Occipital lobe (tissue), 2 donors: ENCODE data around the gene GNL2. TPM values are rescaled to one million over a fixed set of nuclear protein-coding genes. Genes with fewer than 3 reads are reported as not detected.
A peak's percentile ranks its signal among the peaks of the same experiment; 100 is the strongest.
"Not testable (repeated sequence)": the region's sequence is repeated elsewhere in the genome, so short reads cannot be mapped to it uniquely, and the experiment has no call there.

Experiments
- DNase-seq: peaks from one replicate; lab custom pipeline; 2025; lab: John Stamatoyannopoulos, UW
- total RNA-seq: library from RNA; depleted of rRNA; stranded (reverse); fragments of >200 nt; gene quantifications from one replicate; pipeline ENCODE4 v1.2.3, GENCODE V29; 2014

The GNL2 gene
- total RNA-seq, 1 donor from 2014 or later, result 45.7 TPM

DNA sequence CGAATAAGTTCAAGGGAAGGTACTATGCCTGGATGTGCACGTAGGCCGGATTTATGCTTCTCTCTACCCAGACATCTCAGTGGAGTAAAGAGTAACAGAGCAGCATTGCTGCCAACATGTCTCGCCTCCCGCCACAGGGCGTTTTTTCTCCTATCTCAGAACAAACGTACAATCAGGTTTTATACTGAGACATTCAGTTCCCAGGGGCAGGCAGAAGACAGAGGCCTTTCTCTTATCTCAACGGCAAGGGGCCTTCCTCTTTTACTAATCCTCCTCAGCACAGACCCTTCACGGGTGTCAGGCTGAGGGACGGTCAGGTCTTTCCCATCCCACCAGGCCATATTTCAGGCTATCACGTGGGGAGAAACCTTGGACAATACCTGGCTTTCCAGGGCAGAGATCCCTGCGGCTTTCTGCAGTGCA, 35.8 kb downstream of the GNL2 start:
- not testable (repeated sequence) for DNase-seq

DNA sequence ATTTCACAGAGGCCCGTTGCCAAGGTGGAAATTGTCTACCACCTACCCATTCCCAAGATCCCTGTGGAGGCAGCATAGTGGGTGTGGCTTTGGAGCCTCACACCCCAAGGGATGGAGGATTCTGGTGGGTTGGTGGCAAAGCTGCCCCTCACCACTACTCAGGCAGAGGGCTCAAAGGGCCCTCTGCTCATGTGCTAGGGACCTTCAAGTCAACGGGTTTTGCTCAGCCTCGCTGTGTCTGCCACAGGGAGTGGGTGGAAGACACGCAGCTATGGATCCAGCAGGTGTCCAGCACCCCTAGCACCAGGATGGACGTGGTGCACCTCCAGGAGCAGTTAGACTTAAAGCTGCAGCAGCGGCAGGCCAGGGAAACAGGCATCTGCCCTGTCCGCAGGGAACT, 36.7 kb downstream of the GNL2 start:
- no peak for DNase-seq

DNA sequence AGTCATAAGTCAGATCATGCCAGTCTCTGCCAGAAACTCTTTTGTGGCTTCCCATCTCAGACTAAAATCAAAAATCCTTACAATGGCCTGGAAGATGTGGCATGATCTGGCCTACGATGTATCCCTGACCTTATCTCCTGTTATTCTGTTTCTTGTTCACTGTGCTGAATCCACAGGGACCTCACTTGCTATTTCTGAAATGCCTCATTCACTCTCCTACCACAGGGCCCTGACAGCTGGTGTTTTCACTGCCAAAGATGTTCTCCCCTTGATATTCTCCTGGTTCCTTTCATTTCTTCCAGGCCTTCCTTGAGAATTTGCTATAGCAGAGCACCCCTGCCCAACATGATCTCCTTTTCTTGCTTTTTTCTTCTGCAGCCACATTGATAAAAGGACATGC, 37.3 kb downstream of the GNL2 start:
- no peak for DNase-seq

DNA sequence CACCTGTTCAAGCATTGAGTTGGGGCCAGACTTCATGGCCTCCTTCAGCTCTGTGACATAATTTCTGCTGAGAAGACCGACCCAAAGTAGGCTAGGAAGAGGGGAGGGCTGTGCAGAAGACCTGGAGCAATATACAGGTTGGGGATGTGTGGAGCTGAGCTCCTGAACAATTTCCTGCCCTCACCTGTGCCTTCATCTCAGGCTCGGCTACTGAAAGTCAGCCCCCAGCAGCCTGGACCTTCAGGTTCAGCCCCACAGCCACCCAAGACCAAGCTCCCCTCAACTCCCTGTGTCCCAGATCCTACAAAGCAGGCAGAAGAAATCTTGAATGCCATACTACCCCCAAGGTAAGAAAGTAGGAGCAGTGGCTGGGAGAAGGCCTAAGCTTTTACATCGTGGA, 38.3 kb downstream of the GNL2 start:
- no peak for DNase-seq

DNA sequence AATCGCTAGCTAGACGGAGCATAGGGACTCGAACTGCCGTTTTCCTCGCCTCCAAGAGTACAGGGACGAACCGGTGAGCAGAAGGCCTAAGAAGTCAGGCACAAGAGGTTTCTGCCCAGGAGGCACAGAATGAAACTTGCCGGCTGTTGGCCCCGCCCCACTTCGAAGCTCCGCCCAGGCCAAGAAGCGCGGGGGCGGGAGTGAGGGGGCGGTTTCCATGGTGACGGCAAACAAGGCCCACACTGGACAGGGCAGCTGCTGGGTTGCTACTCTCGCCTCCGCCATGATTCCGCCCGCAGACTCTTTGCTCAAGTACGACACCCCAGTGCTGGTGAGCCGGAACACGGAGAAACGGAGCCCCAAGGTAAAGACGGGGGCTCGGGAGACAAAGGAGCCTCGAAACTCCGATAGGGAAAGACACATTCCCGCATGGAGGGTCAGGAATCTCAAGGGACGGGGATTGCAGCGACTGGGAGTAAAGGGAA, 39.0 kb downstream of the GNL2 start, which contains the start of gene DNALI1:
DNALI1 (plus strand) TSS at position 229 of the 485 bp plus-strand sequence; CDS start at position 284, 55 bp downstream.
- DNase-seq, result peak; percentile 81

DNA sequence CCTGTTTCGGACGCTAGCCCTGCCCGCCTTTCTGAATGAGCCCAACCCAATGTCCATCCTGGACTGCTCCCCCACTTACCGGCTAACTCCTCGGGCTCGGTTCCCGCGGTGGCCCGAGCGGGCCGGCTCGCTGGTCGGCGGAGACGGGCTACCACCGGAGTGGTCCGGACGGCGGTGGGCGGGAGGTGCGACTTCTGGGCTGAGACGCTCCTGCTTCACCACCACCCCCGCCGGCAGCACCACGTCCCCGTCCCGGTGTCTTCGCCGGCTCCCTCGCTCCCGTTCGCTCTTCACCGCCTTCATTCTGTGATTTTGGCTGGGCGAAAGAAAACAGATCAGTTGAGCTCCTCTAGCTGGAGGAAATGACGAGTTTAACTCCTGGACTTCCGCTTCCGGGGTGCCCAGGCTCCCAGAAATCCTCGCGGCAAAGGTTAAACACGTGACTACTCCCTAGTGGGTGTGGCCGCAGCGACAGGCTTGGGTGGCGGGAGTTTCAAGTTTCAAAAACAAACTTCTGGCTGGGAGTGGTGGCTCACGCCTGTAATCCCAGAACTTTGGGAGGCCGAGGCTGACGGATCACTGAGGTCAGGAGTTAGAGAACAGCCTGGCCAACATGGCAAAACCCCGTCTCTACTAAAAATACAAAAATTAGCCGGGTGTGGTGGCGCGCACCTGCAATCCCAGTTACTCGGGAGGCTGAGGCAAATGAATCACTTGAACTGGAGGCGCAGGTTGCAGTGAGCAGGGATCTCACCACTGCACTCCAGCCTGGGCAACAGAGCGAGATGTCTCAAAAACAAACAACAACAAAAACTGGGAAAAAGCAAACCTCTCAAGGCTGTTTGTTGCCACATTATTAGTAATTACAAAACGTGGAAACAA, 41.6 kb downstream of the GNL2 start, which contains the start of gene SNIP1:
SNIP1 (minus strand) TSS at position 367 of the 882 bp plus-strand sequence; CDS start at position 303, 64 bp downstream.
- peak; percentile 90 for DNase-seq

DNA sequence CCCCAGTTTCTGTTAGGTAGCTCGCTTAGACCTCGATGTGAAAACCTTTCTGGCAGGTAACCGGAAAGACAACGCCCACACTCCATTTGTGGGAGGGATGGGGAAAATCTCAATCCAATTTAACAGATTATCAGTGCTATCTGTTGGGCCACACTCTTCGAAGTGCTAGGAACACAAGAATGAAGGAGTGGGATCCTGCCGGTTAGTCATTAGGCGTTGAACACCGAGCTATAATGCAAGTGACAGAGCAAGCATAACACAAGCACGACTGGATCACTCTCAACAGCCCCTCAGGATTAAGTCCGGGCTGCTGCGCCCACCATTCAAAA, 42.2 kb downstream of the GNL2 start:
- DNase-seq, result no peak

DNA sequence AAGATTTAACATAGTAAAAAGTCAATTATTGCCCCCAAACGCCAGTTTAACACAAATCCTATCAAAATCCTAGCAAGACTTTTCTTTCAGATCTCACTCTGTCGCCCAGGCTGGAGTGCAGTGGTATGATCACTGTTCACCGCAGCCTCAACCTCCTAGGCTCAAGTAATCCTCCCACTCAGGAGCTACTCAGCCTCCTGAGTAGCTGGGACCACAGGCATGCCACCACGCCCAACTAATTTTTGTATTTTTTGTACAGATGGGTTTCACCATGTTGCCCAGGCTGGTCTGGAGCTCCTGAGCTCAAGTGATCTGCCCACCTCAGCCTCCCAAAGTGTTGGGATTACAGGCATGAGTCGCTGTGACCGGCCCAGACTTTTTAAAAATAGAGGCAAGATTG, 46.4 kb downstream of the GNL2 start:
- DNase-seq, result no peak

DNA sequence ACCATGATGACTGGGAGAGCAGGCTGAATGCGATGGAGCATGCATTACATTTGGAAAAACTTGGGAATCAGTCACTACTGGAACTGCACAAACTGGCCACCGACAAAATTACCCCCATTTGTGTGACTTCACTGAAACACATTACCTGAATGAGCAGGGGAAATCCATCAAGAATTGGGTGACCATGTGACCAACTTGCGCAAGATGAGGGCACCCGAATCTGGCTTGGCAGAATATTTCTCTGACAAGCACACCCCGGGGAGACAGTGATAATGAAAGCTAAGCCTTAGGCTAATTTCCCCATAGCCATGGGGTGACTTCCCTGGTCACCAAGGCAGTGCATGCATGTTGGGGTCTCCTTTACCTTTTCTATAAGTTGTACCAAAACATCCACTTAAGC, 50.7 kb downstream of the GNL2 start:
- no peak for DNase-seq

DNA sequence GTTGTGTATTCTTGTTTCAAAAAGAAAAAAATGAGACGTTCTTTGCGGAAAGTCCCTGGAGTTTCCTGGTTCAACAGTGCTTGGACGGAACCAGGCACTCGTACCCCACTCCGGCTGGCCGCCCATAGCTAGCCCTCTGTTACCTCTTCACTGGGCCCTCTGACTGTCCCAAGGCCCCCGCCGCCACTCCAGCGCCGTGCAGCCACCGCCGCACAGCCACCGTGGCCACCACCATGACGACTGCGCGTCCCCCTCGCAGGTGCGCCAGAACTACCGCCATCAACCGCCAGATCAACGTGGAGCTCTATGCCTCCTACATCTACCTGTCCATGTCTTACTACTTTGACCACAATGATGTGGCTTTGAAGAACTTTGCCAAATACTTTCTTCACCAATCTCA, 51.2 kb downstream of the GNL2 start:
- no peak for DNase-seq

DNA sequence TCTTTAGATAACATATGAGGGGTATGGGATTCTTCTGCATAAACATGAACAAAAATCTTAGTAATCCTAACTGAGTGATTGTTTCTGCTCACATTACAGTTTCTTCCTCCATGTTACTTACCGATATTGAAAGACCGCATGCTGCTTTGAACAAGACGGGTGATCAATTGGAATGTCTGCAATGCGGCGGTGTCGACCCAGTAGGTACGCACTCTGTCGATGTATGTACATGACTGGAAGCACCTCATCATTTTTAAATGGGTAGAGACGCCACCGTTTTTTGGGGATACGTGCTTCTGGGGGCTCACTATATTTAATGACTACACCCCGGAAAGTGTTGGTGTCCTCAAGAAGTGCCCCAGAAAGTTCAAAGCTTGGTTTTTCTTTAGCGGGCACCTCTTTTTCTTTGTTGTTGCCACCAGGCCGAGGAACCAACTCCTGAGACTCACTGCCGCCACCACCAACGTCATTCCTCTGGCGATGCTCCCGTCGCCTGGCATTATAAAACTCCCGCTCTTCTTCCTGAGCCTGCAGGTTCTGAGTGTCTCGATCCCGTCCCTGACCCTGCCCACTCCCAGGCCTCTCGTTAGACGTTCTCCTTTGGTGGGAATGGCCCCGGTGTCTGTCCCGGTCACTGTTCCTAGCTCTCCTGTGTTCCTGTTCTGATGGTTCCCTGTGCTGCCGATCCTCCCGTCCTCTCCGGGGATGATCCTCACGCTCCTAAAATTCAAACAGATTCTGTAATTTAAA, 55.5 kb downstream of the GNL2 start:
- no peak for DNase-seq

DNA sequence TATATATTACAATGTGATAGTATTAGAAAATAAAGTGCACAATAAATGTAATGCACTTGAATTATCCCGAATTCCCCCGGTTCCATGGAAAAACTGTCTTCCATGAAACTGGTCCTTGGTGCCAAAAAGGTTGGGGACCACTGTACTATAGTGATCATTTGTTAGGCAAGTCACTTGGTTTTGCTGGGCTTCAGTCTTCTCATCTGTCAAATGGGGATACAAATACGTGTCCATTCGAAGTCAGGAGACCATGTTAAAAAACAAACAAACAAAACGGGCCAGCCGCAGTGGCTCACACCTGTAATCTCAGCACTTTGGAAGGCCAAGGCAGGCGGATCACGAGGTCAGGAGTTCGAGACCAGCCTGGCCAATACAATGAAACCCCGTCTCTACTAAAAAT, 56.6 kb downstream of the GNL2 start:
- DNase-seq, result not testable (repeated sequence)

DNA sequence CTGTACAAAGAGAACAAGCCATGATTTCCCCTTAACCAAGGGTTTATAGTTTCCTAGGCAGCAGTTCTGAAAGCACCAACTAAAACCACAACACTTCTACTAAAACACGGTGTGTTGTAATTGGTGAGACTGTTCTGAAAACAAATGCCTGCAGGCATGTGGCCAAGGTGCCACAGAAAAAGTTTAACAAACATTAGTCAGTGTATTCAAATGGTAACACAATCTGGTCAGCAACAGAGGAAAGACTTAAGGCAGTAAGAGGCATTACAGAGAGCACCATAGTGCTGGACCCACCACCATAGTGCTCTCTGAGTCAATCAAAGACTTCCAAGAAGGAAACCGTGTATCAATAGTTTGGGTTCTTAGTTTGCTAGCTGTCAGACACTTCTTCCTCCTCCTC, 58.4 kb downstream of the GNL2 start:
- no peak for DNase-seq

DNA sequence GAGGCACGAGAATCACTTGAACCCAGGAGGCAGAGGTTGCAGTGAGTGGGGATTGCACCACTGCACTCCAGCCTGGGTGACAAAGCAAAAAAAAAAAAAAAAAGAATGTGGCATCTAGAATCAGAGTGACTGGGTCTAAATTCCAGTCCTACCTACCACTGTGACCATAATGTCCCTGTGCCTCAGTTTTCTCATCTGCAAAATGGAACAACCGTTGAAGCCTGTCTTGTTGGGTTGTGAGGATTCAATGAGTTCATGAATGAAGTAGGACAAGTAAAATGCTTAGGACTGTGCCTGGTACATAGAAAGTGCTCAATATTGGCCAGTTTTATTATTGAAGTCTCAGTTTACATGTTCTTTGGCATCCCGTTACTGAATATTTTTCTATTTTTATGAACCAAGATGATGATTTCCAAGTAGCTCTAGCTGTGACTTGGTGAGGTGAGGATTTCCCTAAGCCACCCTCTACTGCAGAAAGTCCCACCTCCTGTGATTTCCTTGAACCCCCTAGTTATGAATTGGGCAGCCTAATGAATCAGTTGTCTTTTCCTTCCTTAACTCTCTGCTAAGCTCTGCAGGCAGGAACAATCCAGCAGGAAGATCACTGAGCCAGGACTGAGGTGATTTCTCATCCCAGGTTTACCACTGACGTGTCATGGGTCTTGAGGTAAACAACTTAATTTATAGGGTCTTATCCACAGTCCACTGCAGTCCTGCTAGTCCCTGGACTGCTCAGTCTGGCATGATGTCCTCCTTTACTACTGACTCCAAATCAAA, 62.2 kb downstream of the GNL2 start:
- DNase-seq, result no peak

DNA sequence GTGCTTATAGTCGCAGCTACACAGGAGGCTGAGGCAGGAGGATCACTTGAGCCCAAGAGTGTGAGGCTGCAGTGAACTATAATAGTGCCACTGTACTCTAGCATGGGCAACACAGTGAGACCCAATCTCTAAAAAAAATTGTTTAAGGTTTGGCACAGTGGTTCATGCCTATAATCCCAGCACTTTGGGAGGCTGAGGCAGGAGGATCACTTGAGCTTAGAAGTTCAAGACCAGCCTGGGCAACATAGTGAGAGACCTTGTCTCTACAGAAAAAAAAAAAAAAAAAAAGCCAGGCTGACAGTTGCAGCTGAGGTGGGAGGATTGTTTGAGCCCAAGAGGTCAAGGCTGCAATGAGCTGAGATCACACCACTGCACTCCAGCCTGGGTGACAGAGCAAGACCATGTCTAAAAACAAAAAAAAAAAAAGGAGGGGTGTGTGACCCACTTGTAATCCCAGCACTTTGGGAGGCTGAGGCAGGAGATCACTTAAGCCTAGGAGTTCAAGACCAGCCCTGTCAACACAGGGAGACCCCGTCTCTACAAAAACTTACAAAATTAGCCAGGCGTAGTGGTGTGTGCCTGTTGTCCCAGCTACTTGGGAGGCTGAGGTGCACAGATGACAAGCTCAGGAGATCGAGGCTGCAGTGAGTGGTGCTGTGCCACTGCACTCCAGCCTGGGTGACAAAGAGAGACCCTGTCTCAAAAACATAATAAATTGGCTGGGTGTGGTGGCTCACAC, 63.1 kb downstream of the GNL2 start:
- DNase-seq, result not testable (repeated sequence)

DNA sequence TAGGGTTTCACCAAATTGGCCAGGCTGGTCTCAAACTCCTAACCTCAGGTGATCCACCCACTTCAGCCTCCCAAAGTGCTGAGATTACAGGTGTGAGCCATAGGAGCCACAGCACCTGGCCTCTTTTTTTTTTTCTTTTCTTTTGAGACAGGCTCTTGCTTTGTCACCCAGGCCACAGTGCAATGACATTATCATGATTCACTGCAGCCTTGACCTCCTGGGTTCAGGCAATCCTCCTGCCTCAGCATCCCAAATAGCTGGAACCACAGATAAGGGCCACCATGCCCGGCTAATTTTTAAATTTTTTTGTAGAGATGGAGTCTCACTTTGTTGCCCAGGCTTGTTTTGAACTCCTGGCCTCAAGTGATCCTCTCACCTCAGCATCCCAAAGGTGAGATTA, 65.8 kb downstream of the GNL2 start:
- not testable (repeated sequence) for DNase-seq

DNA sequence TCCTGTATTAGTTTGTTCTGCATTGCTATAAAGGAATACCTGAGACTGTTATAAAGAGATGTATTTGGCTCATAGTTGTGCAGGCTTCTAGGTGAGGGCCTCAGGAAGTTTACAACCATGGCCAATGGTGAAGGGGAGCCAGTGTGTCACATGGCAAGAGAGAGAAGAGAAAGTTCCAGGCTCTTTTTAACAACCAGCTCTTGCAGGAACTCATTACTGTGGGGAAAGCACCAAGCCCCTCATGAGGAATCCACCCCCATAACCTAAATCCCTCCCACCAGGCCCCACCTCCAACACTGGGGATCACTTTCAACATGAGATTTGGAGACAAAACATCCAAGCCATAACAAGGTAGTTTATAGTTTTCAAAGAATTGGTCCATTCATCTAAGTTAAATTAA, 76.1 kb downstream of the GNL2 start:
- DNase-seq, result no peak

DNA sequence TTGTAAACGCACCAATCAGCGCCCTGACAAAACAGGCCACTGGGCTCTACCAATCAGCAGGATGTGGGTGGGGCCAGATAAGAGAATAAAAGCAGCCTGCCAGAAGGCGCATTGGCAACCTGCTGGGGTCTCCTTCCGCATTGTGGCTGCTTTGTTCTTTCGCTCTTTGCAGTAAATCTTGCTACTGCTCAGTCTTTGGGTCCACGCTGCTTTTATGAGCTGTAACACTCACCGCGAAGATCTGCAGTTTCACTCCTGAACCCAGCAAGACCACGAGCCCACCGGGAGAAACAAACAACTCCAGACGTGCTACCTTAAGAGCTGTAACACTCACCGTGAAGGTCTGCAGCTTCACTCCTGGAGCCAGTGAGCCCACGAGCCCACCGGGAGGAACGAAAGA, 76.8 kb downstream of the GNL2 start:
- not testable (repeated sequence) for DNase-seq

DNA sequence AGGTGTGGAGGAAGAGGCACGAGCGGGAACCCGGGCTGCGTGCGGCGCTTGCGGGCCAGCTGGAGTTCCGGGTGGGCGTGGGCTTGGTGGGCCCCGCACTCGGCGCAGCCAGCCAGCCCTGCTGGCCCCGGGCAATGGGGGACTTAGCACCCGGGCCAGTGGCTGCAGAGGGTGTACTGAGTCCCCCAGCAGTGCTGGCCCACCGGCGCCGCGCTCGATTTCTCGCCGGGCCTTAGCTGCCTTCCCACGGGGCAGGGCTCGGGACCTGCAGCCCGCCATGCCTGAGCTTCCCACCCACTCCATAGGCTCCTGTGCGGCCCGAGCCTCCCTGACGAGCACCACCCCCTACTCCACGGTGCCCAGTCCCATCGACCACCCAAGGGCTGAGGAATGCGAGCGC, 77.5 kb downstream of the GNL2 start:
- DNase-seq, result not testable (repeated sequence)

DNA sequence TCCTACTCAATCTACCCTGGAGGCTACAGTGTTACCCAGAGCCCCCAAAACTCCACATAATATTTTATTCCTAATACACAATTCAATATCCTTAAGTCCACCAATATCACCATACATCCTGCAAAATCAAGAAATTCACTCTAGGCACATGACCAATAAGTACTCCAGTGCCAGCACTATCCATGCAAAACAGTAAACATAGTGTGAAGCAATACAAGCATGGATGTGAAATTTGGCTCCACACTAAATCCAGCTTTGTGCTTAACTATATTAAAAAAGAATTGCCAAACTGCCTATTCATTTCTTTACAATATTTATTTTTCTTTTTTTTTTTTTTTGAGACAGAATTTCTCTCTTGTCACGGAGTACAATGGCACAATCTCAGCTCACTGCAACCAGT, 78.2 kb downstream of the GNL2 start:
- DNase-seq, result no peak
